HG03460 (cell line): ENCODE measurements around the gene ATF3.
"Not testable (repeated sequence)": the region's sequence is repeated elsewhere in the genome, so short reads cannot be mapped to it uniquely, and the experiment has no call there.

Experiments
- ATAC-seq: cut with Tn5 transposase; IDR thresholded peaks from one replicate; pipeline ENCODE4 v1.9.1; 2021; ENCODE audit not compliant: unreplicated experiment

ATF3 gene

DNA sequence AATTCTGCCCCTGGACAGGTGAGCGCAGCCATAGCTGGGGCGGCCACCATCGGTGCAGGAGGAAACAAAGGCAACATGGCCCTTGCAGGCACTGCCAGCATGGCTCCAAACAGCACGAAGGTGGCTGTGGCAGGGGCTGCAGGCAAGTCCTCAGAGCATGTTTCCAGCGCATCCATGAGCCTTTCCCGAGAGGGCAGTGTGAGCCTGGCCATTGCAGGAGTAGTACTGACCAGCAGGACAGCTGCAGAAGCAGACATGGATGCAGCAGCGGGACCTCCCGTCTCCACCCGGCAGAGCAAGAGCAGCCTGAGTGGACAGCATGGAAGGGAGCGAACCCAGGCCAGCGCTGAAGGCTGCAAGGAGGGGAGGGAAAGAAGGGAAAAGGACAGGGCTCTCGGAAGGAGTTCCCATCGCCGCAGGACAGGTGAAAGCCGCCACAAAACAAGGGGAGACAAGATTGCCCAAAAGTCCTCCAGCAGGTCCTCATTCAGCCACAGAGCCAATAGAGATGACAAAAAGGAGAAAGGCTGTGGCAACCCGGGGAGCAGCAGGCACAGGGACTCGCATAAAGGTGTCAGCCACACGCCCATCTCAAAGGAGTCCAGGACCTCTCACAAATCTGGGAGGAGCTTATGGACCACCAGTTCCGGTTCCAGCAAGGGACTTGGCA is 17.4 kb downstream of the ATF3 start:
- no peak for ATAC-seq

DNA sequence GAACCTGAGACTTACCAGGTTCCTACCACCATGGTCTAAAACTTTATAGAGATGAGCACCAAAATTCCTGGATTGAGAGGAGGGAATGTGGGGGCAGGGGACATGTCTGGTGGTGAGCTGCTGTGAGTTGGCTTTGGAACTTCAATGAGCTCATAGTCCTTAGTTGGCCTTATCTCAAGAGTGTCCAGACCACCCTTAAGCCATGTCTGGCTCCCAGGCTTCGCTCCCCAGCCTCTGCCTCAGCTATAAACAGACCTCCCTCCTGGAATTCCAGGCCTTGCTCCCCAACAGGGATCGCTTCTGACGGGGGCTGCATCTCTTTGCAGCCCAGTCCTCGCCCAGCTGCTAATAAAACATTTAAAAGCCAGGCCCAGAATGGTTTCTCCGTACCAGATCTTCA is 19.5 kb downstream of the ATF3 start:
- no peak for ATAC-seq

DNA sequence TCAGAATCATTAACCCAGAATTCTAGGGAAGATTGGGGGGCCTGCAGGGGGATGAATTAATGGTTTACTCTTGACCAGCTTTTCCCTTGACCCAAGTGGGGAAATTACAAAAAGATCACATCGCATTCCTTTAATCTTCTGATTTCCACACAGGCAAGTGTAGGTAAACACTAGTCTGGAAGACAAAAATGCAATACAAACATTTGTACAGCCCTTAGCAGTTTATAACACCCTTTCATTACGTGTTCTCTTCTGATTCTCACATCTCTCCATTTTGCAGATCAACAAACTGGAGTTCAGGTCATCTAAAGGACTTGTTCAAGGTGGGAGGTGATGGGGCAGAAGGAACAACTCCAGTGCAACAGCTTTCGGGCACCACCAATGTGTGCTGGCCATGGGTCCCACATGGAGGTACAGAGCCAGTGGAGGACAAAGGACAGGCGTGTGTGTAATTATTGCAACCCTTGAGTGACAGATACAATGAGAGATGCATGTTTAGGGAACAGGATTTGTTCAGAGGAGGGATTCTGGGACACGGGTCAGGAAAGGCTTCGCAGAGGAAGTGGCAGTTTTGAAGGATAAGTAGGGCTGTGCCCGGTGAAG is 20.4 kb downstream of the ATF3 start:
- ATAC-seq, result no peak

DNA sequence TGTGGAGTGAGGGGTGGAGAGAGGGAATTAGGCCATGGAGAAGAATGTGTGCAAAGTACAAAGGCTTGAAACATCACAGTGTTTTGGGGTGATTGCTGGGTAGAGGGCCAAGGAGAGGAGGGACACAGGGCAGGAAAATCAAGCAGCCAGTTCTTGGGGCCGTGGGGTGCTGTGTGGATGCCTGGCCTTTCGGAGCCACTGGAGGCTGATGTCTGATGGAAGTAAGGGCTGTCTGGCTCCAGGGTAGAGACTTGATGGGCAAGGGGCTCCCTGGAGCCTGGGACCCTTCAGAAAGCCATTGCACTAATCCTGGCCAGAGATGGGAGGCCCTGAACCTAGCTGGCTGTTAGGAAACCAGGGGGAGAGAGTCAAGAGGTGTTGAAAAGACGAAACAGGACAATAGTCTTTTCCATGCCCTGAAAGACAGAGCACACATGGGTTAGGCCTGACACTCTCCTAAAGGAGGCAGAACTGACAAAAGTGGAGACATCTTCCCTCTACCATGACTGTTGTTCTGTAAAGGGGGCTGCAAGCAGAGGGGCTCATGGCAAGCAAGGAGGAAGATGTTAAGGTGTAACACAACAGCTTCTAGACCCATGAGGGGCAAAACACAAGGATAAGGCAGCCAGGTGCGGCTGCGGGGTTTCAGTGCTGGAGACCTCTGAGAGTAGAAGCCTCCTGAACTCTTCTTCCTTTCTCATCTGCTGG is 21.0 kb downstream of the ATF3 start:
- ATAC-seq, result no peak

DNA sequence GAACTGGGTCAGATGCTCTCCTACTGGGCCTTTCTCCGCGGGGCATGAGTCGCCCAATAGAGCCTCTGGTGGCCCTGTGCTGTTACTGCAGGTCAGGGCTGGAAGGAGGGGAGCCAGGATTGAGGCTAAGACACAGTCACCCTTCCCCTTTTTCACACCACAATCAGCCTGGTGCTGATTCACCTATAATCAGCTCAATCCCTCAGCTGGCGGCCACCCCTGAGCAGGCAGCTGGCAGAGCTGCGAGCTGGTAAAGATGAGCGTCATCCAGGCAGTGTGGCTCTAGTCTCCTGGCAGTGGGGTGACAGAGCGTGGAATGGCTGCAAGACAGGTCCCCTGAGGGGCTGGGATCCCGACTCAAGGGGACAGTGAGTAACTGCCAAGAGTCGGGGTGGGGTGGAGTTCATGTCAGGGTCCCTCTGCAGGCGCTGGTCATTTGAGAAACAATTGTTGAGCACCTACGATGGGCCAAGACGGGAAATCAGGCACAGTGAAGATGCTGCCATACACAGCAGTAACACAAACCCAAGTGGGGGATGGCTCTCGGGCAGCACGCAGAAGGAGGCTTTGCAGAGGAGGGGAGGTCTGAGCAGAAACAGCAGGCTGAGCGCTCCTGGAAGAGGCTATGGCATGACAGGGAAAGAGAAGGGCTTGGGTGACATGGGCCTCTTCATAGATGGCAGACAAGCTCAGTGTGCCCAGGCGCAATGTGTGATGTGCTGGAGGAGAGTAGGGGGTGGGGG is 21.8 kb downstream of the ATF3 start:
- peak; percentile 95 for ATAC-seq

DNA sequence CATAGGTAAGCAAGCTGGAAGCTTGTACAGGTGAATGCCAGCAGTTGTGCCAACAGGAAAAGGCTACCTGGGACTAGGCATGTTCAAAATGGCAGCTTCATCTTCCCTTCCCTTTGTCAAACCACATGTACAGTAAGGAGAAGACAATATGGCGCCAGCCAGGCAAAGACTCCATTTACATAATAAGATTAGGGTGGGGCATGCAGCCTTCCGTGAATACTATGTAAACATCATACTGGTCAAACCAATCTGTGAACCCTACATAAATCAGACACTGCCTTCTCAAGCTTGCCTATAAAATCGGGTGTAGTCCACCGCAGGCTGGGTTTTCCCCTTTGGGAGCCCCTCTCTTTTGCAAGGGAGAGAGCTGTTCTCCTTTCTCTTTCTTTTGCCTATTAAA is 24.6 kb downstream of the ATF3 start:
- no peak for ATAC-seq

DNA sequence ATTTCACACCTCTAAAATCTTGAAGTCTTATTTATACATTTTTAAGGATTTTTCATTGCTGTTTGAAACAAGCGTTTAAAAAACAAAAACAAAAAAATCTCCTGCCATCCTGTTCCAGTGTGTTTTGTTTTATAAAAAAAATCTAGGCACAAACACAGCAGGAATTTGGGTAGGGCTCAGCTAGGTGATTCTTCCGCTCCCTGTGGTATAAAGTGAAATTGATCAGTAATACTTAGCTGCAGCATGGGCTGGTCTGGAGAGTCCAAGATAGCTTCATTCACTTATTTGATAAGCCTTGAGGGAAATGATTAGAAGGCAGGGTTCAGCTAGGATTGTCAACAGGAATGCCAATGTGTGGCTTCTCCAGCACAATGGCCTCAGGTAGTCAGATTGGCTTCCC is 25.7 kb downstream of the ATF3 start:
- no peak for ATAC-seq

DNA sequence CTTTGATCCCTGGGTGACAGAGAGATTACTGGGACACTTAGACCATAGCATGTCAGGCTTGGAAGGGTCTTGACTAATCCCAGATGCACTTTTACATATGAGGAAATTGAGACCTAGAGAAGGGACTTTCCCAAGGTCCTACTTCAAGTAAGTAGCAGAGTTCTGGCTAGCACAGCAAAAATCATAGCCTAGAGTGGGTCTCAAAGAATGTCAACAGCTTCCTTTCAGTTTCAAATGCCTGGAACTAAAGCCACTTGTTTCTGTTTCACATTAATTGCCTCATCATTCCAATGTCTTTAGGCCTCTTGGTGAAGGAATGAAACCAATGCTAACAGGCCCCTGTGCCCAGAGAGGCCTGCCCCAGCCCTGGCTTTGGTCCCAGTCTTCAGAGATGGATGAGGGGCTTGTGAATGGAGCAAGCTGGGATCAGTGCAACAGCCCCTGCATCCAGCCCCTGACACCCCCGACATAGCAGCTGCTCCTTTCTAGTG is 26.6 kb downstream of the ATF3 start:
- ATAC-seq, result no peak

DNA sequence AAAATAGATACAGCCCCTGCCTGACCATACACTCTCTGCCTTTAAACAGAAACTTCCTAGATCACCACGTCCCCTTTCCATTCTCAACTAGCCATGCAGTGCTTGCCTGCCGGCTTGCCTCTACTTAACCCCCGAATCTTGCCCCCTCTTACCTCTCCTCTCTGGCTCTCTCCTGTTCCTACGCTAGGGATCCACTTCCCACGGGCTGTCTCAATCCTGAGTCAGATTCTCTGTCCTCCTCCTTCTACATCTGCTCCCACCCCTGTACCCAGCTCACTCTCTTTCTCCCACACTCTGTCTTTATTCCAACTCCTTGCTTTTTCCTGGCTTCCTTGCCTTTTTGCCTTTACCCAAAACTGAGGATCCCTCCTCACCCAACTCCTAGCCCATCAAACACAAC is 29.3 kb downstream of the ATF3 start:
- ATAC-seq, result no peak

DNA sequence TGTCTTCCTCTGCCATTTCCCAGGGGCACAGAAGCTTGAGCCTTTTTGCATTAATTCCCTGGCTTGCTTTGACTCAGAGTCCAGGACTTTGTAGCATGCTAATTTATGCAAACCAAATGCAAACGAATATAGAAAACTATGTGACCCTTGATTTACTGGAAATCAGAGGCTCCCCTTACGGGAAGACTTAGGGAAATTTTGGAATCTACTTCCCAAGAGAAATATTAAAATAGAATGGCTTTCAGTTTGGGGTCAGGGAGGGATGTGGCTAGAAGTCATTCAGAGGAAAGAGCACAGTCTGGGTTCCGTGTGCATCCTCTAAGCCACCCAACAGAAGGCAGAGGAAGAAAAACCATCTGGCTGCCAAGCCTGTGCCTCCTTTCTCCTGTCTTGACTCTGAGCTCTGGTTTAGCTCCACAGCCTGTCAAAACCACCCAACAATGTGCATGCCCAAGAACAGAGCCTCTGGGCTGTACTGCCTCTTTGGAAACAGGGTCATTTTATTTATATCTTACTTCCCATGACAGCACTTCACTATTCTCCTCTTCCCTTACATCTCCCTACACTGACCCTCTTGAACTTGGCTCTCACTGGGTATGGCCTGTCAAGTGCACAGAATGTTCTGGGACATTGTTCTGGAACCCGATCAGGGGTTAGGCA is 30.1 kb downstream of the ATF3 start:
- ATAC-seq, result no peak

DNA sequence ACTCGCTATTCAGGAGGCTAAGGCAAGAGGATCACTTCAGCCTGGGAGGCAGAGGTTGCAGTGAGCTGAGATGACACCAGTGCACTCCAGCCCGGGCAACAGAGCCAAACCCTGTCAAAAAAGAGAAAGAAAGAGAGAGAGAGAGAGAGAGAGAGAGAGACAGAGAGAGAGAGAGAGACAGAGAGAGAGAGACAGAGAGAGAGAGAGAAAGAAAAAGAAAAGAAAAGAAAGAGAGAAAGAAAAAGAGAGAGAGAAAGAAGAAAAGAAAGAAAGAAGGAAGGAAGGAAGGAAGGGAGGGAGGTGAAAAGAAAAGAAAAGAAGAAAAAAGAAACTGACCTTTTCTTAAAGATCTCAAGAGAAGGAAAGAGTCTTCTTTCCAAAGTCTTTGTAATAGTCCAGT is 31.0 kb downstream of the ATF3 start:
- ATAC-seq, result not testable (repeated sequence)

DNA sequence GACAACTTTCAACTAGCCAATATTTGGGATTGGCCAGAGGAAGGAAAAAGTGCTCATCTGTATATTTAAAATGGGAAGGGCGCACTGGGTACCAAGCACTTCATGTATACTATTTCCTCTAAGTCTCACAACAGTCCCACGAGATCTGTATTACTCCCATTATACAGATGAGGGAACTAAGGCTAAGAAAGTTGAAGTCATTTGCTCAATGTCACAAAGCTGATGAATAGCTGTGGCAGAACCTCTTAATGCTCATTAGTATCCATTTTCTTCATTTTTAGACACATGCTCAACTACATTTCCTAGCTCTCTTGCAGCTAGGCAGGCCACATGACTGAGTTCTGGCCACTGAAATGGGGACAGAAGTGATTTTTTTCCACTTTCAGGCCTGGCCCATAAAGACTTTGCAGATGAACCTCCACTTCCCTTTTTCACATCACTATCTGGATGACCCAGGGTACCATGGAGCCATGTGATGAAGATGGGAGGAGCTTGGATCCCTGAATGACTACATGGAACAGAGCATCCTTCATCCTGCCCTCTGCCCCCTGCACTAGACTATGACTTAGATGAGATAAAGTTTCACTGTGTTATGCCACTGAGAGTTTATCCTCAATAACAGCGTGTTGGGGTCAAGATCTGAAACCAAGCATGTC is 31.8 kb downstream of the ATF3 start:
- ATAC-seq, result no peak

DNA sequence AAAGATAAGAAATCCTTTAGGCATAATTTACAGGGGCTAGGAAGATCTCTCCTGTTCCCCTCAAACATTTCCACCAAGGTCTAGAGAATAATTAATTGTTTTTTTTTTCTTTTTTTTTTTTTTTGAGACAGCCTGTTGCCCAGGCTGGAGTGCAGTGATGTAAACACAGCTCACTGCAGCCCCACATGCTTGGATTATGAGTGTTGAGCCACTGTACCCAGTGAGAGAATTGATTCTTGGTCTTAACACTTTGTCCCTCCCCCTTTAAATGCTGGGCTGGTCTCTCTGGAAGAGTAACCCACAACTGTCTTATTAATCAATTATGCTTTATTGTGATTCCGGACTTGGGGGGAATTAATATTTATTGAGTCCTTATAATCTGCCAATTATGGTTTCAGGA is 33.4 kb downstream of the ATF3 start:
- ATAC-seq, result no peak

DNA sequence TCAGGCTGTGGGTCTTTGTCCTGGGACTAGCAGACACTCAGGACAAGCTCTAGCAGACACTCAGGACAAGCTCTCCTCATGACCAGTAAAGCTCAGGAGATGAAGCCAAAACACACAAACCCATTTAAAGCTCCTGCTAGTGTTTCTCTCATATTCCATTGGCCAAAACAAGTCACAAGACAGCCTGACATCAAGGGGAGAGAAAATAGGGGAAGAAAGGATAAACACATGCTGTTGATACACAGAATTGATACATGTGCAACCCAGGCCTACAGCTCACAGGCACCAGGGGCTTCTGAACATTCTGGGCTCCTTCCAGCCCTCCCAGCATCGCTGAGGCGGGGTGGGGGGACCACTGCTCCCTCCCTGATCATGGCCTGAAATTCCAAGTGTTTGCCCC is 35.3 kb downstream of the ATF3 start:
- ATAC-seq, result no peak

DNA sequence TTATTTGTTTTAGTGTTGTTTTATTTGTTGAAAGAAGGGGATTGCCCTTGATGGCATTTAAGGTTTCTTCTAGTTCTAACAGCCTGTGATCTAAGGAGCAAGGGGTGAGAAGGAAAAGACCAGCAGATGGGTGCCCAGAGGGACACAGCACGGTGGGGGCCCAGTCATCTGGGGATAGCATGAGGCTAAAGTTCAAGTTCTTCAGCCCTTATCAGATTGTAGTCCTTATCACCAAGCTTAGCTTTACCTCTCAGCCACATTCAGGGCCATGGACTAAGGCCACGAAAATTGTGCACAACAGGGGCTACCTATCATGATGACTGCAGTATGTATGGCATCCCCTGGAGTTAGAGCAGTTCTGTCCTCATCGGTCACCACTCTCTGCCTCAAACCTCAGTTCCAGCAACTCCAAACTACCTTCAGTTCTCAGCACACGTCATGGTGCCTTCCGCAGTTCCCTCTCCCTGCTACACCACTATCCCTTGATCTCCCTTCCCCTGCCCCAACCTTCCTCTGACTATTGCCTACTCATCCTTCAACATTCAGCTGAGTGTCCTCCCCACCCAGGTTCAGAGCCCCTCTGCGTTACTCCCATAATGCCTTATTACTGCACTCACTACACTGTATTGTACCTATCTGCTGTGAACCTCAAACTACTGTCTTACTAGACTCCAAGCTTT is 36.4 kb downstream of the ATF3 start:
- no peak for ATAC-seq

DNA sequence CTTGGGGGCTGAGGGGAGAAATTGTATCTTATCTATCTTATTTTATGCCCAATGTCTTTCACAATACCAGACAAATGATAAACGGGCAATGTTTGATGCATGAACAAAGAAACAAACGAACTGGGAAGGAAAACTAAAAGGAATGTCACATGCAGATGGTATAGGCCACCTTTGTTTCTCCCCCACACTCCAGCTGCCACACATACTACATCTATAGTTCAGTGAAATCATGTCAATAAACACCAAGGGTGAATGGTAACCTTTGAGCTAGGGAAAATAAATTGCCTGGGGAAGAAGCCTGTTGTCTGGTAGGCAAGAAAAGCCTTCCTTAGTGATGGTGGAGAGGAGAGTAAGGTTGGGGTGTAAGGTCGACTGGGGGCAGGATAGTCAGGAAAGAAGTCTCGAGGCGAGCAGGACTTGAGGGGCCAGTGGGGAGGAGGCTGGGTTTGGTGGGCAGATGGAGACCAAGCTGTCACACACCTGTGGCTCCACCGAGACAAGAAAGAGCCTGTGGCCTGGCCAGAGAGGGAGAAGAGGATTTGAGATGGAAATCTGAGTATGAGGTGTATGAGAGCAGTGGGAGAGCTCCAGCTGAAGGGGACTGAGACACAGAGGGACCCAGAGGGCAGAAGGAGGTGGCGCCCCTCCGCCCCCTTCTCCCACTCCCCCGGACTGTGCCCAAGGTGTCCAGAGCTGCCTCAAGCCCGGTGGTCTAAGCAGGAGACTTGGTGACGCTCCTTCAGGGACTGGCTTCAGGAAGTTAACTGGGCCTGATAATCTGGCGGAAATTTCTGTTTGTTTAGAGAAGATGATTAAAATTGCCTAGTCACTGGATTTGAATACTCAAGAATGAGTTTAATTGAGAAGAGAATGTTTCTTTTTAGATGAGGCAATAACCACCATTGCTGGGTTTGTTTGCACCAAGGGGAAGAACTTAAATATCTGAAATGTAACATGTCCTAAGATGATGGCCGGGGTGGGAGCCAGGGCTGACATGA is 37.3 kb downstream of the ATF3 start:
- no peak for ATAC-seq

DNA sequence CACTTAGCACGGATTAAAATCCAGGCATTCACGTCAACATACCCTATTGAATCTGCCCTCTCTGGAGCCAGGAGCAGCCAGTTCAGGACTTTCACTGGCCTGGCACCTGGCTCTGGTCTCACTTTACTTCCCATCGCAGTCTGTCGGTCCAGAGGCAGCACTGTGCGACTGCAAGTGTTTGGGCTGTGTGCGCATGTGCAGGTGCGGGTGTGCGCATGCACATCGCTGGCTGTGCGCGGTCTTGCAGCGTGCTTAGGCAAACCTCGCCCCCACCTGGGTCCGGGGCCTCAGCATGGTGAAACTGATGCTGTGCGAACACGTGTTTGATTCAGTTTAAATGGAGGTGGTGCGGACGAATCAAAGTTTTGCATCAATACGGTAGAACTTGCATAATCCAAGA is 38.0 kb downstream of the ATF3 start:
- ATAC-seq, result no peak

DNA sequence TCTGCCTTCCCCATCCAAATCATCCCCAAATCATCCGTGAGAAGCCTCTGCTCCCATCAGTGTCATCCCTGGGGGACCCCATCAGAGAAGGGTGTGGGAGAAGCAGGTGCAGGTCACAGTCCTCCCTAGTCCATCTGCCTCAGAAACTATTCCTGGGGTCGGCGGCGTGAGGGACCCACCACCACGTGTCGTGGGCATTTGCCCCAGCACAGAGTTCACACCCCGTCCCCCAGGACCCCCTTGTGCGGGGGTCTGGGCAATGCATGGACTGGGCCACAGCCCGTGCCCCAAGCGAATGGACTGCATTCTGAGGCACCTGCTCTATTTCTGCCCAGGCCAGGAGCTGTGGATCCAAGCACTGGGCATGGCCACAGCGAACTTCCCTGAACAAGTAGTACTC is 38.4 kb downstream of the ATF3 start:
- ATAC-seq, result no peak

DNA sequence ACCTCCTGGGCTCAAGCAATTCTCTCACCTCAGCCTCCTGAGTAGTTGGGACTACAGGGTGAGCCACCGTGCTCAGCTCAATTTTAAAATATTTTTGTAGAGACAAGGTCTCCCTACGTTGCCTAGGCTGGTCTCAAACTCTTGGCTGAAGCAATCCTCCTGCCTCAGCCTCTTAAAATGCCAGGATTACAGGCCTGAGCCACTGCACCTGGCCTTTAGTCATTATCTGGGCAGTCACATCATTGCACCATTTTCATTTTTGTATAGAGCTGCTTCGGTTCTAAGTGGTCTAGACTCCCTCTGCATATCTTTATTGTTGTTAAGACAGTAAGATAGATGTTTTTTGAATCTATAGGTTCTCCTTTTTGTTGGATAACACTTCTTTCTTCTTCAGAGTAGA is 39.9 kb downstream of the ATF3 start:
- ATAC-seq, result no peak
